HG03354 (cell line): ENCODE data around the gene LRRC8E.
A peak's percentile ranks its signal among the peaks of the same experiment; 100 is the strongest.

Experiments
- ATAC-seq: cut with Tn5 transposase; IDR thresholded peaks from one replicate; pipeline ENCODE4 v1.9.1; 2021; ENCODE audit warnings: mild to moderate bottlenecking; ENCODE audit not compliant: unreplicated experiment, poor library complexity, severe bottlenecking

Gene LRRC8E

GRCh38 chr19:7865262-7865911 lies 22.9 kb upstream of the LRRC8E start:
- no peak for ATAC-seq

- no peak for ATAC-seq
Measured at GRCh38 chr19:7866399-7867091, 21.8 kb upstream of the LRRC8E start.

- ATAC-seq: no peak
Measured at GRCh38 chr19:7867092-7867844, 21.0 kb upstream of the LRRC8E start.

GRCh38 chr19:7868326-7868670 lies 20.0 kb upstream of the LRRC8E start:
- ATAC-seq: no peak

GRCh38 chr19:7868671-7869452 lies 19.4 kb upstream of the LRRC8E start:
- peak; percentile 71 for ATAC-seq

GRCh38 chr19:7869453-7869909 lies 18.8 kb upstream of the LRRC8E start:
- ATAC-seq: peak; percentile 50

GRCh38 chr19:7869910-7870511 lies 18.3 kb upstream of the LRRC8E start:
- ATAC-seq: no peak

GRCh38 chr19:7870571-7871436 lies 17.5 kb upstream of the LRRC8E start:
- no peak for ATAC-seq

GRCh38 chr19:7871437-7872305 lies 16.6 kb upstream of the LRRC8E start:
- no peak for ATAC-seq

- ATAC-seq: no peak
Measured at GRCh38 chr19:7872306-7873204, 15.8 kb upstream of the LRRC8E start.

- no peak for ATAC-seq
Measured at GRCh38 chr19:7873304-7874075, 14.8 kb upstream of the LRRC8E start.

- no peak for ATAC-seq
Measured at GRCh38 chr19:7874076-7874896, 14.0 kb upstream of the LRRC8E start, which contains the start of gene PRR36. Gene PRR36 (minus strand): TSS chr19:7874390. CDS start chr19:7873689, 701 bp downstream.

GRCh38 chr19:7874897-7875273 lies 13.4 kb upstream of the LRRC8E start:
- no peak for ATAC-seq

GRCh38 chr19:7877249-7877836 lies 11.0 kb upstream of the LRRC8E start:
- ATAC-seq: no peak
